Natural killer cell (primary cell): ENCODE measurements around the gene ZNF564. TPM values are rescaled to one million over a fixed set of nuclear protein-coding genes. Genes with fewer than 3 reads are reported as not detected.

Source experiments
- ATAC-seq, 3 donors: fragments of 150-1000 bp in 2 of 3; fragments of 200-7000 bp in 1 of 3; cut with Tn5 transposase; 1 replicate in 1 of 3; 2 replicates in 2 of 3; pipeline ENCODE4 v1.10.0; 2021; ENCODE audit warnings: mild to moderate bottlenecking in 2 of 3, moderate library complexity in 2 of 3
- DNase-seq, 2 donors: peaks; one replicate each; pipeline versions ENCODE4 v3.0.0 to v3.0.0-alpha.2; 2013 to 2021; ENCODE audit warnings: mixed read lengths in 1 of 2
- H3K27ac ChIP-seq: one replicate; pipeline ENCODE4 v1.5.1; 2013; ENCODE audit warnings: mild to moderate bottlenecking, low read length
- H3K27me3 ChIP-seq: one replicate; pipeline ENCODE4 v1.6.1; 2013; ENCODE audit warnings: low read length; ENCODE audit not compliant: control insufficient read depth, insufficient read depth
- H3K36me3 ChIP-seq: one replicate; pipeline ENCODE4 v1.6.1; 2013; ENCODE audit warnings: low read length; ENCODE audit not compliant: control insufficient read depth, insufficient read depth
- H3K4me1 ChIP-seq: one replicate; pipeline ENCODE4 v1.6.1; 2013; ENCODE audit warnings: low read length; ENCODE audit not compliant: control insufficient read depth, insufficient read depth
- H3K4me3 ChIP-seq: one replicate; pipeline ENCODE4 v1.5.1; 2013; ENCODE audit warnings: low read length
- H3K9me3 ChIP-seq: one replicate; pipeline ENCODE4 v1.6.1; 2013; ENCODE audit warnings: low read length; ENCODE audit not compliant: control insufficient read depth, insufficient read depth
- H3K27ac Mint-ChIP-seq, 2 donors: one replicate each; pipeline ENCODE4 v1.8.0; 2022; ENCODE audit warnings: mild to moderate bottlenecking in 2 of 2, mixed read lengths in 2 of 2, moderate library complexity in 1 of 2
- H3K27me3 Mint-ChIP-seq, 2 donors: one replicate each; pipeline ENCODE4 v1.8.0; 2022; ENCODE audit warnings: low read depth in 2 of 2, mixed read lengths in 2 of 2
- H3K36me3 Mint-ChIP-seq: one replicate; pipeline ENCODE4 v1.8.0; 2022; ENCODE audit warnings: mixed read lengths
- H3K4me1 Mint-ChIP-seq, 2 donors: one replicate each; pipeline ENCODE4 v1.8.0; 2022; ENCODE audit warnings: mixed read lengths in 2 of 2
- H3K4me3 Mint-ChIP-seq: one replicate; pipeline ENCODE4 v1.8.0; 2022; ENCODE audit warnings: mild to moderate bottlenecking, moderate library complexity, mixed read lengths
- H3K9me3 Mint-ChIP-seq, 2 donors: one replicate each; pipeline ENCODE4 v1.8.0; 2022; ENCODE audit warnings: mixed read lengths in 2 of 2
- CTCF ChIP-seq: fragments of 200-600 bp; IDR thresholded peaks from one replicate; pipeline ENCODE4 v1.8.0; 2022; ENCODE audit warnings: antibody characterized with exemption
- WGBS: methylation state at CpG from one replicate; pipeline ENCODE4 v1.1.7; 2013; ENCODE audit warnings: missing lambda C conversion rate; ENCODE audit not compliant: insufficient coverage; 5-methylcytosine and 5-hydroxymethylcytosine counted together
- intact Hi-C: fragments of 100-400 bp; cut with micrococcal nuclease; formaldehyde crosslinking; loops from one replicate; pipeline ENCODE4 v1.14.2; 2022
- total RNA-seq, 4 donors: library from RNA; stranded (reverse); fragments of 120-200 nt in 1 of 4; gene quantifications; one replicate each; pipeline versions ENCODE4 v1.2.3 to v1.2.4, GENCODE V29; 2013 to 2022

ZNF564 gene
- total RNA-seq, 3 donors from 2014 or later (not counting 1 experiment from before 2014, with no cell fraction given) = 22.0 to 27.1 (median 23.3) TPM

- no peaks in the 10 kb centered on the region for H3K4me1 ChIP-seq
- no peak for ATAC-seq
- H3K4me1 Mint-ChIP-seq = peaks cover 8 to 10% of the 10 kb centered on the region in 2 donors
- no peak for TF ChIP-seq CTCF
- DNase-seq = no peak
- no peaks in the 10 kb centered on the region for H3K36me3 ChIP-seq
- H3K27ac Mint-ChIP-seq = no peak overlapping the region
- peaks cover 40% of the 10 kb centered on the region for H3K9me3 ChIP-seq
- H3K36me3 Mint-ChIP-seq = peaks cover 14% of the 10 kb centered on the region
- H3K9me3 Mint-ChIP-seq = peaks cover 3 to 11% of the 10 kb centered on the region in 2 donors
- peaks cover 4 to 16% of the 10 kb centered on the region in 2 donors for H3K27me3 Mint-ChIP-seq
- no peak overlapping the region for H3K4me3 ChIP-seq
- no peak overlapping the region for H3K4me3 Mint-ChIP-seq
- WGBS = 23% methylated on average over 35 of the region's 35 CpGs
- intact Hi-C loops = no loop called here
- no peak overlapping the region for H3K27ac ChIP-seq
- H3K27me3 ChIP-seq = no peaks in the 10 kb centered on the region
Observed at GRCh38 chr19:12513531-12514061, 37.7 kb downstream of the ZNF564 start.

- no peaks in the 10 kb centered on the region for H3K36me3 ChIP-seq
- peak overlapping the region; percentile 30 for H3K4me3 Mint-ChIP-seq
- H3K27me3 ChIP-seq = no peaks in the 10 kb centered on the region
- H3K4me3 ChIP-seq = no peak overlapping the region
- TF ChIP-seq CTCF = no peak
- H3K4me1 Mint-ChIP-seq = peaks cover 11 to 15% of the 10 kb centered on the region in 2 donors
- H3K4me1 ChIP-seq = peaks cover 9% of the 10 kb centered on the region
- DNase-seq = no peak
- no peaks in the 10 kb centered on the region for H3K36me3 Mint-ChIP-seq
- H3K27me3 Mint-ChIP-seq = no peaks in the 10 kb centered on the region
- H3K27ac ChIP-seq = no peak overlapping the region
- ATAC-seq = no peak
- H3K9me3 ChIP-seq = no peaks in the 10 kb centered on the region
- no peaks in the 10 kb centered on the region for H3K9me3 Mint-ChIP-seq
- intact Hi-C loops = no loop called here
- 96% methylated on average over 3 of the region's 4 CpGs for WGBS
- peak overlapping the region in 1 of 2 donors; percentile 10 for H3K27ac Mint-ChIP-seq
Observed at GRCh38 chr19:12497032-12497431, 54.2 kb downstream of the ZNF564 start.

- H3K4me3 Mint-ChIP-seq = peak overlapping the region; percentile 87
- intact Hi-C loops = no loop called here
Observed at GRCh38 chr19:12496480-12496879, 54.8 kb downstream of the ZNF564 start.

More at GRCh38 chr19:12496480-12496879, 54.8 kb downstream of the ZNF564 start:
- H3K27me3 ChIP-seq = no peaks in the 10 kb centered on the region
- H3K4me1 Mint-ChIP-seq = peaks cover 11 to 15% of the 10 kb centered on the region in 2 donors
- H3K9me3 Mint-ChIP-seq = no peaks in the 10 kb centered on the region
- no peaks in the 10 kb centered on the region for H3K9me3 ChIP-seq
- ATAC-seq (no peak), DNase-seq (no peak)
- H3K36me3 Mint-ChIP-seq = no peaks in the 10 kb centered on the region
- H3K4me3 ChIP-seq = no peak overlapping the region
- peak overlapping the region; percentile 66 to 90 for H3K27ac Mint-ChIP-seq
- H3K27ac ChIP-seq = no peak overlapping the region
- no peak for TF ChIP-seq CTCF
- 93% methylated on average over 6 of the region's 6 CpGs for WGBS
- H3K36me3 ChIP-seq = no peaks in the 10 kb centered on the region
- peaks cover 9% of the 10 kb centered on the region for H3K4me1 ChIP-seq
- no peaks in the 10 kb centered on the region for H3K27me3 Mint-ChIP-seq
